ENCODE measurements around the gene FSTL5. TPM values are rescaled to one million over a fixed set of nuclear protein-coding genes. Genes with fewer than 3 reads are reported as not detected.
"Not testable (repeated sequence)": the region's sequence is repeated elsewhere in the genome, so short reads cannot be mapped to it uniquely, and the experiment has no call there.

The FSTL5 gene
- total RNA-seq, result 1 to 10 TPM in 1 of 6 donors, under 1 TPM in 5; 0.08 to 1.1 (median 0.15) TPM
- 1 to 10 TPM in 1 of 2 donors, under 1 TPM in 1; 0.15 to 1.9 TPM for polyA plus RNA-seq

DNA sequence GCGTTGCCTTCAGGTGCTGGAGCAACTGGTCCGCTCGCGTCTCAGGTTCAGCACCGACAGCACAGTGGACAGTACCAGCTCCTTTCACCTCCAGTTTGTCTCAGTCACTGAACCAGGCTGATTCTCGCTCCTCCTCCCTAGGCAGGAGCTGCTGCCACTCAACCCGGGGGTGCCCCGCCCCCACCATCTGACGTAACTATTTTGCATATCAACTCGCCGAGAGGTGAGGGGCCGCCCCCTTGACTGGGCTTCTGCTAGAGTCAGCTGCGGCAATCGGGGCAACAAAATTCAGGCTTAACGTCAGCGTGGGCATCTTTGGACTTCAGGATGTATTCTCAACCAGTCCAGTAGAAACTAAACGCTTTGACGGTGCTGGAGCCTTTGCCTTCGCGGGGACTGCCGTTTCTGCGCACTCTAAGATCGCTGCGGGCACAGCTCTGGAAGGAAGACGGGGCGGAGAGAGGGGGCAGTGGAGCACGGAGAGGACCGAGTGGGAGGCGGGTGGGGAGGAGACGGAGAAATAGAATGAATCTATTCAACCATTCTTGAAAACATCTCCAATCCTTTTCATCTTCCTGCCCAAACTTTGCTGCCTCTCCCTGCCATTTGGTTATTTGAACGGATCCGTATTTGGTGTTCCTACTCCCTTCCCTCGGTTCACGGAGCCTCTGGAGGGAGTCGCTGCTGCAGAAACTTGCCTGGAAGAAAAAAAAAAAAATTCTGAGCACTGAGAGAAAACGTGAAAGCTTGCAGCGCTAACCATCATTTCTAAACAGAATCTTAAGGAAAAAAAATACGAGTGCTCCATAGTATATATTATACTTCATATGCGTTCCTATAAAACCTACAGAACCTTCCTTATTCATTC is at the start of gene FSTL5:
Gene FSTL5 (minus strand): TSS at position 109 of the 868 bp plus-strand sequence. CDS start 52,604 bp downstream, outside the sequence.
- no peak for FAIRE-seq
- TF ChIP-seq, protein P1, sequence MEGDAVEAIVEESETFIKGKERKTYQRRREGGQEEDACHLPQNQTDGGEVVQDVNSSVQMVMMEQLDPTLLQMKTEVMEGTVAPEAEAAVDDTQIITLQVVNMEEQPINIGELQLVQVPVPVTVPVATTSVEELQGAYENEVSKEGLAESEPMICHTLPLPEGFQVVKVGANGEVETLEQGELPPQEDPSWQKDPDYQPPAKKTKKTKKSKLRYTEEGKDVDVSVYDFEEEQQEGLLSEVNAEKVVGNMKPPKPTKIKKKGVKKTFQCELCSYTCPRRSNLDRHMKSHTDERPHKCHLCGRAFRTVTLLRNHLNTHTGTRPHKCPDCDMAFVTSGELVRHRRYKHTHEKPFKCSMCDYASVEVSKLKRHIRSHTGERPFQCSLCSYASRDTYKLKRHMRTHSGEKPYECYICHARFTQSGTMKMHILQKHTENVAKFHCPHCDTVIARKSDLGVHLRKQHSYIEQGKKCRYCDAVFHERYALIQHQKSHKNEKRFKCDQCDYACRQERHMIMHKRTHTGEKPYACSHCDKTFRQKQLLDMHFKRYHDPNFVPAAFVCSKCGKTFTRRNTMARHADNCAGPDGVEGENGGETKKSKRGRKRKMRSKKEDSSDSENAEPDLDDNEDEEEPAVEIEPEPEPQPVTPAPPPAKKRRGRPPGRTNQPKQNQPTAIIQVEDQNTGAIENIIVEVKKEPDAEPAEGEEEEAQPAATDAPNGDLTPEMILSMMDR (IDR thresholded peaks at IDR 0.05), result no peak
- 1 to 2% methylated on average over 35 to 39 of the region's 39 CpGs for WGBS, 2 donors

DNA sequence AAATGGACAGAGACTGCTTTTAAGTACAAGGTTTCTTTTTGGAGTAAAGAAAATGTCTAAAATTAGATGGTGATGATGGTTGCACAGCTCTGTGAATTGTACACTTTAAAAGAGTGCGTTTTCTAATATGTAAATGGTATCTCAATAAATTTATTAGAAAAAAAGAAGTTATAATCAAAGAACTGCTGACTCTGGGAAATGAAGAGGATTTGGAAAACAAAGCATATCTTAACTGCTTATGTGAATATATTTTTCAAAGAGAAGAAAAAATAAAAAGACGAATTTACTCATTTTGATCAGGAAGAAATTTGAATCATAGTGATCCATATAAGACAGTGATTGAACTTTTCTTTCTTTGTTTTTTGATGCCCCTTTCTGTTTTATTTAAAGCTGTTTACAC is 45.9 kb upstream of the FSTL5 start:
- intact Hi-C loops (cut with DNase I), result no loop called here
- no peak for ATAC-seq
- WGBS, 2 donors, result 66 to 74% methylated on average over 2 of the region's 2 CpGs

More for the DNA sequence above, at the start of gene FSTL5:
- peak; percentile 69 to 79 (median 74) for DNase-seq
- ATAC-seq, result peak; percentile 86 to 98 (median 98)
- Histone ChIP-seq H3K9me3 (no peaks in the 10 kb centered on the region), H3K36me3 (no peaks in the 10 kb centered on the region), H3K27me3 (peaks cover 0 to 9% (median 0%) of the 10 kb centered on the region in 4 donors), H3K4me1 (peaks cover 0 to 4% (median 4%) of the 10 kb centered on the region in 3 donors), H3K4me3 (peak within 1 kb of the TSS in 3 of 4 donors; percentile 13 to 46 (median 28)), H3K27ac (no peak within 1 kb of the TSS)
- intact Hi-C loops (cut with DNase I), result no loop called here

DNA sequence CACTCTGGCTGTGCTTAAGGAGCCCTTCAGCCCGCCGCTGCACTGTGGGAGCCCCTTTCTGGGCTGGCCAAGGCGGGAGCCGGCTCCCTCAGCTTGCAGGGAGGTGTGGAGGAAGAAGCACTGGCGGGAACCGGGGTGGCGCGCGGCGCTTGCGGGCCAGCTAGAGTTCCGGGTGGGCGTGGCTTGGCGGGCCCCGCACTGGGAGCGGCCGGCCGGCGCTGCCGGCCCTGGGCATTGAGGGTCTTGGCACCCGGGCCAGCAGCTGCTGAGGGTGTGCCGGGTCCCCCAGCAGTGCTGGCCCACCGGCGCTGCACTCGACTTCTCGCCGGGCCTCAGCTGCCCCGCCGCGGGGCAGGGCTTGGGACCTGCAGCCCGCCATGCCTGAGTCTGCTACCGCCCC is 39.7 kb upstream of the FSTL5 start:
- DNase-seq, result peak in 3 of 6 donors; percentile 14 to 59 (median 46)
- H3K27me3 ChIP-seq; H3K4me3 ChIP-seq; H3K36me3 ChIP-seq; H3K27ac ChIP-seq; H3K4me1 ChIP-seq; ATAC-seq; intact Hi-C loops (cut with DNase I); FAIRE-seq; H3K9me3 ChIP-seq: not testable (repeated sequence)
- 94 to 98% methylated on average over 23 to 32 of the region's 32 CpGs for WGBS, 2 donors

More for the DNA sequence above, 45.9 kb upstream of the FSTL5 start:
- DNase-seq, result no peak
- no peak for FAIRE-seq
- Histone ChIP-seq H3K4me3 (no peak overlapping the region), H3K27ac (no peak overlapping the region), H3K9me3 (no peaks in the 10 kb centered on the region), H3K27me3 (no peaks in the 10 kb centered on the region), H3K4me1 (no peaks in the 10 kb centered on the region), H3K36me3 (no peaks in the 10 kb centered on the region)
- TF ChIP-seq, protein P1 (IDR thresholded peaks at IDR 0.05), result no peak

DNA sequence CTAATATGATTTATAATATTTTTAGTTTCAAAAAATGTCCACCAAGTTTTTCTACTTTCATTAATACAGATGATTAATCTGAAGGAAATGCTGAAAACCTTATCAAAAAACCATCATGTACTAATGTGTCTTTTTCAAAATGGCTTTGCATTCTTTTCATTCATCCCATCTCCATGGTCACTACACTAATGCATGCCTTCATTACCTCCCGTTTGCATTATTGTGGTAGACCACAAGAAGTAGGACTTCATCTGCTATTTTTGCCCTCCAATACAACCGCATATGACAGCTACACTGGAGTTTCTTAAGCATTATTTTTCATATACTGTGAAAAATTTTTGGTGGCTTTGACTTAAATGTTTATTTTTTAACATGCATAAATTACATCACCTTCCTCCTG is 37.9 kb upstream of the FSTL5 start:
- TF ChIP-seq, protein P1 (IDR thresholded peaks at IDR 0.05), result no peak
- ATAC-seq, result no peak
- no peak for DNase-seq
- H3K27me3 ChIP-seq, result no peaks in the 10 kb centered on the region
- H3K27ac ChIP-seq, result no peak overlapping the region
- 63 to 72% methylated on average over 2 of the region's 2 CpGs for WGBS, 2 donors
- no peak overlapping the region for H3K4me3 ChIP-seq
- FAIRE-seq, result no peak
- intact Hi-C loops (cut with DNase I), result no loop called here
- no peaks in the 10 kb centered on the region for H3K4me1 ChIP-seq
- no peaks in the 10 kb centered on the region for H3K36me3 ChIP-seq
- no peaks in the 10 kb centered on the region for H3K9me3 ChIP-seq

DNA sequence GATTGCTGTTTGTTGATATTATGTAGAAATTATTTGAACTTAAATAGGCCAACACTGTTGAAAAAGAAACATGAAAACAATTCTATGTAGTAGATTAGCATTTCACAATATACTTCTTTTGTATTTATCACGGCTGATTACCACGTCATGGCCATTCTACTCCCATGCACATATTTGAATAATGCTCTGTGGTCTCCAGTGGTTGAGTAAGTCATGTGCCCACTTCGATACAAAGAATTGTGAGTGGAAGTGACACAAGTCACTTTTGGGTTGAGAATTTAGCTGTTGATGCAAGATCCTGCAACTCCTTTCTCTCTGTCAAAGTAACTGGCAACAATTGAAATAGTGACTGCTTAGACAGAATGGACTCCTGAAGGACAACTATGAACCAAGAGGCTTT is 6.7 kb upstream of the FSTL5 start:
- H3K27ac ChIP-seq, result no peak overlapping the region

More for the DNA sequence above, 6.7 kb upstream of the FSTL5 start:
- Histone ChIP-seq H3K4me1 (no peaks in the 10 kb centered on the region), H3K4me3 (no peak overlapping the region), H3K36me3 (no peaks in the 10 kb centered on the region), H3K9me3 (no peaks in the 10 kb centered on the region), H3K27me3 (peaks cover 0 to 5% (median 0%) of the 10 kb centered on the region in 4 donors)
- TF ChIP-seq, protein P1 (IDR thresholded peaks at IDR 0.05), result no peak
- intact Hi-C loops (cut with DNase I), result no loop called here
- FAIRE-seq, result no peak
- 21 to 33% methylated on average over 3 of the region's 3 CpGs for WGBS, 2 donors
- DNase-seq, result no peak
- ATAC-seq, result no peak
